SHP77 treated with DMSO at 0.1 percent for 48 hours (cell line): ENCODE data around the gene CTCF.

Experiments used
- DNase-seq: peaks from one replicate; lab custom pipeline; 2025; lab: John Stamatoyannopoulos, UW

The CTCF gene

DNA sequence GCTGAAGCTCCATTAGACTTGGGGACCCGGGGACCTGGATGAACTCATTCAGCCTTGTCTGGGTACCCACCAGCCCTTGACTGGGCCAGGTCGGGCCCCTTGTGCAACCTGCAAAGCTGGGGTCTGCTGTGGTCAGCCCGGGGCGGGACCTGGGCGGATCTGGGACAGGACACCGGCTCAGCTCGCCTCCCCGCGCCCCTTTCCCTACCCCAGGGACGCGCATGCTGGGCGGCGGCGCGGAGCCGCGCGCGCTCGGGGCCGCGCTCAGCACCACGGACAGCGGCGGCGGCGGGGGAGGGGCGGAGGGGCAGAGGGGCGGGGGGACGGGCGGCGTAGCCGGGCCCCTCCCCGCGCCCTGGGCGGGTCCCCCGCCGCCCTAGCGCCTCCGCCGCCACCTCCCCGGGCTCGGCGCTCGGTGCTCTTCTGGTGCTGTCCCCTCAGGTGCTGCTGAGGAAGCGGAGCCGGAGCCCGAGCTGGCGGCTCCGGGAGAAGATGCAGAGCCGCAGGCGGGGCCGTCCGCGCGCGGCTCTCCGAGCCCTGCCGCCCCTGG, 90.3 kb downstream of the CTCF start:
- no peak for DNase-seq

DNA sequence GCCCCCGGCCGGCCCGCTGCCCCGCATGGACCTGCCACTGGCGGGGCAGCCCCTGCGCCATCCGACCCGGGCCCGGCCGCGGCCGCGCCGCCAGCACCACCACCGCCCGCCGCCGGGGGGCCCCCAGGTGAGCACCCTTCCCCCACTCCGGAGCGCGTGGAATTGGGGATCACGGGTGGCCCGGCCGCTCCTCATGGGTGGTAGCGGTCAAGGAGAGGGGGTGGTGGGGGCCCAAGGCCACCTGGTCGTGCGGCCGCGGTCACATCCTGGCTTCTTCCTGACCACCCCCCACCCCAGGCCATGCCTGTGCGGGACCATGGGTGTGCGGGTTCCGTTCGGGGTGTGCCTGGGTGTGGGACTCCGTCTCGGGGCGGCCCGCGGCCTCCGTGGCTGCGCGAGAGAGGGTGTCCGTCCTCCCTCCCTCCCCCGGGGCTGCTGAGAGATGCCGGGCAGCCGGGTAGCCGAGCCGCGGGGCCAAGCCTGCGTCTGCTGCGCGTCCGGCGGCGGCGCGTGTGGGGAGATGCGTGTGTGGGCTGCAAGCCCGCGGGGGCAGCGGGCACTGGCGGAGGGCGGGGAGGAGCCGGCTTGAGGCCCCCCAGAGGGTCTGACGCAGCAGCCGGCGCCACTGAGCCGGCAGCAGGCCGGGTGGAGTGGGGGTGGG, 90.9 kb downstream of the CTCF start:
- DNase-seq = no peak

DNA sequence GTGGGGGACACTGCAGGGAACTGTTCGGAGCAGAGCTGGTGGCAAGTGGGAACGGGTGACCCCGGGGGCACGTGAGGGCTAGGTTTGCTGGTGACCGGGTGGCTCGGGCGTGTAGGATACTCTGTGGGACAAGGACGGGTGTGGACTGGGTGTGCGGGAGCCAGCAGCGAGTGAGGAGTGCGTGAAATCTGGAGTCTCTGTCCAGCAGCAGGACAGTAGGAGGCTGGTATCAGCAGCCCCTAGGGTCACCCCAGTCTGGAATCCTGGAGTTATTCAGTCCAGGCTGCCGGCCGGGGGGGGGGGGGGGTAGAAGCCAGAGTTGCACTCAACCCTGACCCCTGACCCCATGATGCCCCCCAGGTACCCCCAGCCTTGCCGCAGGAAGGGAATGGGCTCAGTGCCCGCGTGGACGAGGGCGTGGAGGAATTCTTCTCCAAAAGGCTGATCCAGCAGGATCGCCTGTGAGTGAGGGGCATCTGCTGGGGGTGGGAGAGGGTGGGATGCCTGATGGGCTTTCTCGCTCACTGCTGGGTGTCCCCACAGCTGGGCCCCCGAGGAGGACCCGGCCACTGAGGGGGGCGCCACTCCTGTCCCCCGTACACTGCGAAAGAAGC, 91.6 kb downstream of the CTCF start:
- no peak for DNase-seq

DNA sequence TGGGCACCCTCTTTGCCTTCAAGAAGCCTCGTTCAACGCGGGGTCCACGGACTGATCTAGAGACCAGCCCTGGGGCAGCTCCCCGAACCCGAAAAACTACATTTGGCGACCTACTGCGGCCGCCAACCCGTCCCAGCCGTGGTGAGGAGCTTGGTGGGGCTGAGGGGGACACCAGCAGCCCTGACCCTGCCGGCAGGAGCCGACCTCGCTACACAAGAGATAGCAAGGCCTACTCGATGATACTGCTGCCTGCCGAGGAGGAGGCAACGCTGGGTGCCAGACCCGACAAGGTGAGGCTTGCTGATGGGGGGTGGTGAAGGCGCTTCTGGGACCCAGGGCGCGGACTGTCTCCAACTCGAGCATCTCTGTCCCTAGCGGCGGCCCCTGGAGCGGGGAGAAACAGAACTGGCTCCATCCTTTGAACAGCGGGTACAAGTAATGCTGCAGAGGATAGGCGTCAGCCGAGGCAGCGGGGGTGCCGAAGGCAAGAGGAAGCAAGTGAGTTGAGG, 92.1 kb downstream of the CTCF start:
- no peak for DNase-seq

DNA sequence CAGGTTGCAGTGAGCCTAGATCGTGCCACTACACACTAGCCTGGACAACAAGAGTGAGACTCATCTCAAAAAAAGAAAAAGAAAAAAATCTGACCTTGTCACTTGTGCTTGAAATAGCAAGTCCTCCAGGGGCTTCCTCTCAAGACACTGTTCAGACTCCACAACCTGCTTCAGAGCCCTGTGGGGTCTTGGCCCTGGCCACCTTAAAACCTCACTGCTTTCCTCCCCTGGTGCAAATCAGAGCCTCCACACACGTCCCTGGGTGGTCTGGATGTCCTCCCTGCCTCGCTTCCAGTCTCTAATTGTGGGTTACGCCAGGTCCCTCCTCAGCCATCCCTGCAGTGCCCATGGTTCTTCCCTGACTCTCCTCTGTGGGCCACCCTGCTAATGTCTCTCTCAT, 93.0 kb downstream of the CTCF start:
- DNase-seq = no peak

DNA sequence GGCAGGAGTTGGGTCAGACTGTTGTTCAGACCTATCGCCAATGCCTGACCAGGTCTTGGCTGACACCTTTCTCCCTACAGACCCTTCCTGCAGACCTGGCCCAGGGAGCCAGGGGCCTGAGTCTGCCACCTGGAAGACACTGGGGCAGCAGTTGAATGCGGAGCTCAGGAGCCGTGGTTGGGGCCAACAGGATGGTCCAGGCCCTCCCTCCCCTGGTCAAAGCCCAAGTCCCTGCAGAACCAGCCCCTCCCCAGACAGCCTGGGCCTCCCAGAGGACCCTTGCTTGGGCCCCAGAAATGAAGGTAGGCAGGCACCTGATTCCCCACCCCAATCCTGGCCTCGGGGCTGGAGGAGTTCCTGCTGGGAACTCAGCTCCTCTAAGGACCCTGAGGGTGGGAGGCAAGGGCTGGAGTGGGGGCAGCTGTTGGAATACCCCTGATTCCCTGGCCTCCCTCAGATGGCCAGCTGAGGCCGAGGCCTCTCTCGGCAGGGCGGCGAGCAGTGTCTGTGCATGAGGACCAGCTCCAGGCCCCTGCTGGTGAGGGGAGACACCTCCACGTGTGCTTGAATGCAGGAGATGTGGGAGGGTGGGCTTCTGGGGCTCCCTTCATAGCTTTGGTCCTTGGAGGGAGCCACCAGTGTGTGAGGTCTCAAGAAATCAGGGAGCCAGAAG, 94.2 kb downstream of the CTCF start:
- no peak for DNase-seq

DNA sequence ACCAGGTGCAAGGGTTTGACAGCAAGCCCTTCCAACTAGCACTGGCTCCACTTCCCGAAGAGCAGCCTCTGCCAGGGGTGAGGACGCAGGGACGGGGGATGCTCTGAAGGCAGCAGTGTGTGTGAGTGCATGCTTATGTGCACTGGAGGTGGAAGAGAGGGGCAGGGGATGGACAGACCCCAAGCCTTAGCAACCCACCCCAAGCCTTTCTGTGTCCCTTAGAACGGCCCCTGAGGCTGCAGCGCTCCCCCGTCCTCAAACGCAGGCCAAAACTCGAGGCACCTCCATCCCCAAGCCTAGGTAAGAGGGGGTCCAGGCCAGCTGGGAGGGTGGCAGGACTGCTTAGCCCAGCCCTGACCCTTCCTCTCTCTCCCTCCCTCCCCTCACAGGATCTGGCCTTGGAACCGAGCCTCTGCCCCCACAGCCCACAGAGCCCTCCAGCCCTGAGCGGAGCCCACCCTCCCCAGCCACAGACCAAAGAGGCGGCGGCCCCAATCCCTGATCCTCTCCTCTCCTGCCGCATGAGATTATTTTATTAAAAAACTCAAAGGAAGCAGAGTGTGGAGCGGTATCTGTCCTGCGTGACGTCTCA, 94.8 kb downstream of the CTCF start:
- no peak for DNase-seq

DNA sequence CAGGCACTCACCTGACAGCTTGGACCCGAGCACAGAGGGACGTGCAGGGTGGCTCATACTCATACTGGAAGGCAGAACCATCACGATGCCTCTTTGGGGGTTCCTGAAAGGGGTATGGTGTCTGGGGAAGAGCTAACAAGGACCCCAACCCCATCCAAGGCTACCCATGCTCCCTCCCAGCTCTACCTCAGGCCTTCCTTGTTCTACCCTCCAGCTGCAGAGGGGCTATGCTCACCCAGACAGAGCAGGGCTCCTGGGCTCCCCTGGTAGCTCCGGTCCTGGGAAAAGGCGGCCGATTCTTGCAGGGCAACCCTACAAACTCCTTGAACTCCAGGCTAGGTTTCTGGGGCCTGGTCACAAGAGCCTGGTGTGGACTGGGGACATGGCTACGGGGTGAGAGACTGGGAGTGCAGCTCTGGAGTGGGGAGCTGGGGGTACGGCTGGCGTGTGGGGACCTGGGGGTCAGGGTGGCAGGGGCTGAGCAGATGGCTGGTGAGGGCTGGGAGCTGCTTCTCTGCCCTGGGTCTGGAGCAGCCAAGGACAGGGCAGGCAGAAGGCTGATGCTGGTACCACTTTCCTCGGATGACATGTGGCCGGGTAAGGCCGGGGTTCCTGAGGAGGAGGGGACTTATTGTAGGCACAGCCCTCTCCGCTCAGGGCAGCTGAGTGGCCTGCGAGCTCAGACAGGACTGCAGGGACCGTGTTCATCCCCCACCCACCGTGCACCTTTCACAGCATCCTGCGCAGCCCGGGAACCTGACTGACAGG, 95.6 kb downstream of the CTCF start:
- DNase-seq = no peak

DNA sequence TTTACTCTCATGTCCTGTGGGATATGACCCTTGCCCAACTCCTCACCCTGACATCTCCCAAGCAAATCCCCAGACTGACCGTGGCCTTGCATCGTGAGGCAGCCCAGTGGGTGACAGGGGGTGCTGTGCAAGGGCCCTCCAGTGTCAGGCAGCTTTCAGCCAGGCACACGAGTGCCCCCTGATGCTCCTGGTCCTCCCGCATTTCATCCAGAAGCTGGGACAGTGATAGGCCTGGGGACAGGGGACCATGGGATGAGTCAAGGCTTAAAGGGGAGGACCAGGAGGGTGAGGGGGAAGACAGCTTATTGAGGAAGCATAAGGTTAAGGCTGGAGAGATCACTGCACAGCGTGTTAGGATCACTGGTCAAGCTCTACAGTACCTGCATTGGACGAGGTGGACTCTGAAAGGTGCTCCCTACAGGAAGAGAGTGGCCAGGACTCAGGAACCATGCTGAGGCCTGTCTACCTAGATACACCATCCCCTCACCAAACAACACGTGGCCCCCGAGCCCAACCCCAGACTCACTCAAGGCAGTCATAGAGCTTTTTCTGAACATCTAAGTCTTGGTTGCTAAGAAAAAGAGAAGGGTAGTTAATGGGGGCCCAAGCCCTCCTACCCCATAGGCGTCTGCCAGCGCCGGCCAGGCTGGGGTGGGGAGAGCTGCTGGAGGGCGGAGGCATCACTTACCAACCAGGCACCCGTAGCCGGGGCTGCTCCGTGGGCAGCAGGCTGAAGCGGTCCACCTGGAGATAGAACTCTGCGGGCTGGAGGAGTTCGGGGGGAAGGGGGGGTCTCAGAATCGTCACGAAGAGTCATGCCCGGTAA, 96.7 kb downstream of the CTCF start:
- no peak for DNase-seq

DNA sequence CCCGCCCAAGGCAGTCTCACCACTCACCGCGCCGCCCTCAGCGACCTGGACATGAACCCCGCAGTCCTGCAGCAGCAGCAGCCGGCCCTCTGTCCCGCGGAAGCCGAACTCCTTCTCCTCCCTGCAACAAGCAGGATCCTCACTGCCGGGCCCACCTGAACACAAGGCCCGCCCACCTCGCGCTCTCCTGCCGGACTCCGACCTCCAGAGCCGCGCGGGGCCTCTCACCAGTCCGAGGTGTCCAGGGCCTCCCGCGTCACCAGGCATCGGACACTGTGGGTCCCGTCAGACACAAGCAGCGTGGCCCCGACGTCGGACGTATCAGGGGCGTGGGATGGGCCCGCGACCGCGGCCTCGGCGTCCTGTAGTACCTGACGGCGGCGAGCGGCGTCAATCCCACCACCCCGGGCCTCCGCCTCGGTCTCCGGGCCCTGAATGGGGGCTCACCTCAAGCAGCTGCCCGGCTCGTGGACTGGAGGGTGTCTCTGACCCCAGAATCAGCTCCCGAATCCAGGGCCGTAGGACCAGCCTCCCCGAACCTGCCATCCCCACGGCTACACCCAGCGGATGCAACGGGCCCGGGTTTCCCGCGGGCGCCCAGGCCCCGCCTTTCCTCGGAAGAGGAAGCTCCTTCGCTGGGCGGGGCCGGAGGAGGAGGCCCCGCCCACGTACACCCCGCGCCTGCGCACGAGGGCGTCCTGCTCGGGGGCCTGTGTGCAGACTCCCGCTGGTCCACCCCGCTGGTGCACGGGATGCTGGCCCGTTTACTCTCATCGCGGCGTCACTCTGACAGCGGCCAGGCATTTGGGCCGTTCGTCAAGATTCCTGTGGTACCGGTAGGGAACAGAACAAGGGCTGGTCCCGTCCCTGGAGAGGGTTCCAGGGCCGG, 97.6 kb downstream of the CTCF start, which contains the start of gene ACD:
Gene ACD (minus strand): TSS at position 586 of the 889 bp plus-strand sequence. CDS start 40 bp downstream, at position 546.
- peak; percentile 64 for DNase-seq

DNA sequence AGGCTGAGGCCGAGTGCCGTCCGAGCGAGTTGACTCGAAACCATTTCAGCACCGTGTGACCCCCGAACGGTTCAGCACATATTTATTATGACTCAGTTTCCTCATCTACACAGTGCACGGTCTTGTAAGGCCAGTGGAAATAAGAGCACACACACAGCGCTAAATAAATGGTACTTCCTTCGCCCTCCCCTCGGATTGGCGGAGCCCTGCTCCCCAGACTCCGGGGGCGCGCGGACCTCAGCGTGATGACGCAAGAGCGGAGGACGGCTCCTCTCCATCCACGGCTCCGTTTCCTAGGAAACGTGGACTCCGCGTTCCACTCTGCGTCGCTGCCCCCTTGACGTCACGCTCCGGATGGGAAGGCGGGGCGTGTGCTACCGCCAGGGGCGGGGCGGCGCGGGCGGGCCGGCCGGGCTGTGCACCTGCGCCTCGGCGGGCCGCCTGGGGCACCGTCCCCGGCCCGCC, 98.3 kb downstream of the CTCF start, which contains the start of gene PARD6A:
Gene PARD6A (plus strand): TSS at position 397 of the 465 bp plus-strand sequence. CDS start 79 bp downstream, outside the sequence.
- DNase-seq = peak; percentile 86

DNA sequence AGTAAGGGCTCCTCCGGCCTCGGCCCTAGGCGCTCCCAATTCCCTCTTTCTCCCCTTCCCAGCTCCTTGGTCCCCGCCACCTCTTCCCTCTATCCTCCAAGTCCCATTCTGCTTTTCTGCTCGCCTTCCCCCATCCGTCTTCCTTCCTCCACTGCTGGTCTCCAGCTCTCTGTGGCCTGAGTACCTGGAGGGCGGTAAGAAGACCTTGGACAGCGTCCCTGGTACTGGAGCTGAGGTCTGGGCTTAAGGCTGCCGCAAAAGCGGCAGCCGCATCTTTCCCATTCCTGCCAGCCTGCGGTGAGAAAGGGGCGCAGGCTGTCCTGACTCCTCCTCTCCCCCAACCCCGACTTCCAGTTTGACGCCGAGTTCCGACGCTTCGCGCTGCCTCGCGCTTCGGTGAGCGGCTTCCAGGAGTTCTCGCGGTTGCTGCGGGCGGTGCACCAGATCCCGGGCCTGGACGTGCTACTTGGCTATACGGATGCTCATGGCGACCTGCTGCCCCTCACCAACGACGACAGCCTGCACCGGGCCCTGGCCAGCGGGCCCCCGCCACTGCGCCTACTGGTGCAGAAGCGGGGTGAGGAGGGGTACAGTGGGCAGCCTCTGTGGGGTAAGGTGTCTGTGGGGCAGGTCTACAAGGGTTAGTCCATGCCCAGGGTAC, 98.9 kb downstream of the CTCF start:
- no peak for DNase-seq

DNA sequence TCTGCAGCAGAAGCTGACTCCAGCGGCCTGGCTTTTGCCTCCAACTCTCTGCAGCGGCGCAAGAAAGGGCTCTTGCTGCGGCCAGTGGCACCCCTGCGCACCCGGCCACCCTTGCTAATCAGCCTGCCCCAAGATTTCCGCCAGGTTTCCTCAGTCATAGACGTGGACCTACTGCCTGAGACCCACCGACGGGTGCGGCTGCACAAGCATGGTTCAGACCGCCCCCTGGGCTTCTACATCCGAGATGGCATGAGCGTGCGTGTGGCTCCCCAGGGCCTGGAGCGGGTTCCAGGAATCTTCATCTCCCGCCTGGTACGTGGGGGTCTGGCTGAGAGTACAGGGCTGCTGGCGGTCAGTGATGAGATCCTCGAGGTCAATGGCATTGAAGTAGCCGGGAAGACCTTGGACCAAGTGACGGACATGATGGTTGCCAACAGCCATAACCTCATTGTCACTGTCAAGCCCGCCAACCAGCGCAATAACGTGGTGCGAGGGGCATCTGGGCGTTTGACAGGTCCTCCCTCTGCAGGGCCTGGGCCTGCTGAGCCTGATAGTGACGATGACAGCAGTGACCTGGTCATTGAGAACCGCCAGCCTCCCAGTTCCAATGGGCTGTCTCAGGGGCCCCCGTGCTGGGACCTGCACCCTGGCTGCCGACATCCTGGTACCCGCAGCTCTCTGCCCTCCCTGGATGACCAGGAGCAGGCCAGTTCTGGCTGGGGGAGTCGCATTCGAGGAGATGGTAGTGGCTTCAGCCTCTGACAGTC, 99.7 kb downstream of the CTCF start:
- no peak for DNase-seq

DNA sequence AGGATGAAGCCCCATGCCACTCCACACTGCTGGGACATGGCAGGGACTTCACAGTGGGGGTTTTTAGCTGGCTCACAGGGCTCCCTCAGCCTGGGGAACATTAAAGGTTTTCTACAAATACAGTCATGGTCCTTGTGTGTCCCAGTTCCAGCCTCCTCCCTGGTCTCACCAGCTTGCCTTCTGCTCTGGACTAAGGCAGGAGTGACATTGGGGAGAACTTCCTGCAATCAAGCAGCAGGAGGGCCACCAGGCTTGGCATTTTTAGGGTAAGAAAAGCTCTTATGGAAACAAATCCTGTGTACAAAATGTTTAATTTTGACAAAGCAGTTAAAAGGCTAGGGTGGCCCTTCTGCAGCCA, 100.3 kb downstream of the CTCF start:
- DNase-seq = no peak

DNA sequence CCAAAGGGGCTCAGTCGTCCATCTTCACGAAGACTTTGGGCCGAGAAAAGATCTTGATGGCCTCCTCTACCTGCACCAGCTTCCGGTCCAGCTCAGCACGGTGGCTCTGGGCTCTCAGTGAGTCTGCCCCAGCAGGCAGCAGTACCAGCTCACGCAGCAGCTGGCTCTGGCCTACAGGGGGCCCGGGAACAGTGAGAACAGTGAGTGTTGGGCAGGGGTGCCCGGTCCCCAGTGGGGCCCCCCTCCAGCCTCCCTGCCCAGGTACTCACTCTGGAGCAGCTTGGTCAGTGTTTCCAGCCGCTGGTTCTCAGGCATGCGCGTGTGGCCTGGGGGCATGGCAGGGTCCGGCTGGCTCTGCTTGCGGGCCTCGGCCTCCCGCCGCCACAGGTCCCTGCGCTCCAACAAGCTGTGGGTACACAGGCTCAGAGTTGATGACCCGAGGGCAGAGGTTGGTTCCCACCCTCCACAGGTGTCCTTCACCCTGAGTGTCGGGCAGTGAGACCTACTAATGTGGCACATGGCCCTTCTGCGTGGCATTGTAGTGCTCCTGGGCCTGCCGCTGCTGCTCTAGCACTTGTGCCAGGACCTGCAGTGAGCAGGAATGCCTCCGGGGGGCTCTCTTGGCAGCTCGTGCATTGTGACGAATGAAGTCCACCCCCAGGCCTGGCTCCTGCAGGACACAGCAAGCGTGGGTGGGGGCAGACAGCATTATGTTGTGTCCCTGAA, 101.0 kb downstream of the CTCF start:
- no peak for DNase-seq

DNA sequence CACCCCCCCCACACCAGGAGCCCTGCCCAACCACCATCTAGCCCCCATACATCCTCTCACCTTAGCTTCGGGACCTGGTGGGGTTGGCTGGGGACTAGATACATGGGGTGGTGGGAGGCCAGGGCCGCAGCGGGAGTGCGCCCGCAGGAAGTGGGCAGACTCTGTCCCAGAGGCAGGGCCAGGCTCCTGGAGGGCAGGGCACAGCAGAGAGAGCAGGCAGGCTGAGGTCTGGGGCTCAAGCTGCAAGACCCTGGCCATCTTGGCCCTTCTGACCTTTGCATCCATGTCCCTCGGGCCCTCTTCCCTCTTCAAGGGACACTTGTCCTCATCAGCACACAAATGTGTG, 101.5 kb downstream of the CTCF start:
- no peak for DNase-seq

DNA sequence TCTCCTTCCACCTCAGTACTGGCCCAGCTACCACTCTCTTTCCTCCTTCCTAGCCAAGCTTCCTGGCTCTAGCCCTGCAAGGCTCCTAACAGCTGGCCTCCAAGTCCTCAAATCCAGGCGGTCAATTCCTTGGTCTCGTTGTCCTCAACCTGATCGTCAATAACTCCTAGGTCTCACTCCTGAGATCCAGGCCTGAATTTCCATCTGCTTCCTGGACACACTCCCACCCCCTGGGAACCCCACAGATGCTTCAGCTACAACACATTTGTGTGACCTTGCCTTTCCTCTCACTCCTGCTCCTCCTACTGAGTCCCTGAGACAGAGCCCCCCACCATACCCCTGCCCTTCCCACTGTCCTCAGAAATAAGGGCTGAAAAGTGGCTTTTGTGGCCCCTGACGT, 101.9 kb downstream of the CTCF start:
- no peak for DNase-seq

DNA sequence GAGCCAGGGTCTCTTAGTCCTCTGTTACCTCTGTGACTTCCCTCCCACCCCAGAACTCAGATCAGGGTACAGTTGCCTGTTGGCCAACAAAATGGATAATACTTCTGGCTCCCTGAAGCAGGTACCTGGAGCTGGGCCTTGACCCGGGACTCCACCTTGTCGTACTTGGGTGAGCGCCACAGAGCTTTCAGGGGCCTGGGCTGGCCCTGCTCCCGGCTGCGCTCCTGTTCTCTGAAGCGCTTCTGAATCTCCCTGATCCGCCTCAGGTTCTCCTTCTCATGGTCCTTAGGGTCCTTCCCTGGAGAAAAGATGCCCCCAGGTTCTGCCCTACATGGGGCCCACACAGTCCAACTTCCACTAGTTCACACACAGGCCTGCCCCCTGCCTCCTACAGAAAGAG, 102.5 kb downstream of the CTCF start:
- DNase-seq = no peak
